SIG-M5 (cell line): ENCODE results near the gene PLD5.
"Not testable (repeated sequence)": the region's sequence is repeated elsewhere in the genome, so short reads cannot be mapped to it uniquely, and the experiment has no call there.

Experiments used
- DNase-seq: peaks from one replicate; lab custom pipeline; 2025; lab: John Stamatoyannopoulos, UW

PLD5 gene

GRCh38 chr1:242489545-242489944 is 35.0 kb downstream of the PLD5 start:
- DNase-seq: no peak

GRCh38 chr1:242477944-242478343 is 46.6 kb downstream of the PLD5 start:
- DNase-seq: no peak

GRCh38 chr1:242470774-242471173 is 53.7 kb downstream of the PLD5 start:
- DNase-seq: no peak

GRCh38 chr1:242468784-242469183 is 55.7 kb downstream of the PLD5 start:
- no peak for DNase-seq

- no peak for DNase-seq
Measured at GRCh38 chr1:242467556-242468145, 56.8 kb downstream of the PLD5 start.

GRCh38 chr1:242462867-242463266 is 61.6 kb downstream of the PLD5 start:
- no peak for DNase-seq

- DNase-seq: not testable (repeated sequence)
Measured at GRCh38 chr1:242459740-242460139, 64.8 kb downstream of the PLD5 start.

GRCh38 chr1:242456726-242457269 is 67.7 kb downstream of the PLD5 start:
- no peak for DNase-seq

- DNase-seq: no peak
Measured at GRCh38 chr1:242455052-242455361, 69.5 kb downstream of the PLD5 start.

GRCh38 chr1:242454262-242455051 is 70.0 kb downstream of the PLD5 start:
- peak; percentile 7 for DNase-seq

GRCh38 chr1:242452573-242452972 is 71.9 kb downstream of the PLD5 start:
- DNase-seq: no peak

GRCh38 chr1:242449661-242450060 is 74.8 kb downstream of the PLD5 start:
- no peak for DNase-seq

- DNase-seq: no peak
Measured at GRCh38 chr1:242448910-242449645, 75.4 kb downstream of the PLD5 start.

- no peak for DNase-seq
Measured at GRCh38 chr1:242447689-242448088, 76.8 kb downstream of the PLD5 start.

GRCh38 chr1:242440757-242441156 is 83.7 kb downstream of the PLD5 start:
- DNase-seq: no peak

GRCh38 chr1:242435200-242435599 is 89.3 kb downstream of the PLD5 start:
- no peak for DNase-seq

- DNase-seq: no peak
Measured at GRCh38 chr1:242432491-242433095, 91.9 kb downstream of the PLD5 start.

- DNase-seq: no peak
Measured at GRCh38 chr1:242431786-242432185, 92.7 kb downstream of the PLD5 start.

- no peak for DNase-seq
Measured at GRCh38 chr1:242430956-242431355, 93.5 kb downstream of the PLD5 start.

- no peak for DNase-seq
Measured at GRCh38 chr1:242428399-242429190, 95.9 kb downstream of the PLD5 start.

- no peak for DNase-seq
Measured at GRCh38 chr1:242427519-242427918, 97.0 kb downstream of the PLD5 start.
